IMR-90 (cell line): ENCODE data around the gene ZC2HC1C. TPM values are rescaled to one million over a fixed set of nuclear protein-coding genes. Genes with fewer than 3 reads are reported as not detected.

ENCODE experiments used
- ATAC-seq: fragments of 200-7000 bp; cut with Tn5 transposase; 2 replicates; pipeline ENCODE4 v1.9.1; 2020; ENCODE audit warnings: low read depth, mild to moderate bottlenecking, moderate library complexity
- BruUV-seq: library from RNA; stranded (reverse); fragments of 400-500 nt; replicated peaks from 2 replicates; lab custom pipeline; 2021; lab: Mats Ljungman, UMichigan
- CTCF ChIA-PET: fragments of 300-600 bp; formaldehyde crosslinking; extraction: SDS; loops from one replicate; lab custom pipeline; 2021; ENCODE audit warnings: antibody characterized with exemption; lab: Yijun Ruan, JAX
- POLR2A ChIA-PET: fragments of 300-600 bp; sonication (Branson Sonifier 250); formaldehyde crosslinking; loops from one replicate; lab custom pipeline; 2022; ENCODE audit warnings: antibody characterized with exemption; ENCODE audit not compliant: unreplicated experiment; lab: Charles Lee
- DNase-seq: peaks from one replicate; pipeline ENCODE4 v3.0.0; 2013
- H2AFZ ChIP-seq: replicated peaks from 2 replicates; pipeline ENCODE3; 2013; ENCODE audit warnings: low read length, mild to moderate bottlenecking; ENCODE audit not compliant: poor library complexity
- H2AK5ac ChIP-seq: 2 replicates; pipeline ENCODE4 v1.6.1; 2013; ENCODE audit warnings: low read depth, low read length, inconsistent platforms
- H2AK9ac ChIP-seq: replicated peaks from 2 replicates; pipeline ENCODE3; 2013; ENCODE audit warnings: mild to moderate bottlenecking, low read depth, low read length, moderate library complexity; ENCODE audit not compliant: poor library complexity
- H2BK120ac ChIP-seq: 2 replicates; pipeline ENCODE4 v1.6.1; 2013; ENCODE audit warnings: low read depth, low read length, inconsistent platforms
- H2BK15ac ChIP-seq: 3 replicates; pipeline ENCODE4 v1.6.1; 2013; ENCODE audit warnings: low read depth, low read length, inconsistent platforms
- H2BK20ac ChIP-seq: 2 replicates; pipeline ENCODE4 v1.6.1; 2013; ENCODE audit warnings: low read depth, mild to moderate bottlenecking, inconsistent platforms, low read length, moderate library complexity
- H2BK5ac ChIP-seq: 2 replicates; pipeline ENCODE4 v1.6.1; 2013; ENCODE audit warnings: mild to moderate bottlenecking, low read depth, low read length, inconsistent platforms; ENCODE audit not compliant: poor library complexity, severe bottlenecking
- H3K14ac ChIP-seq: replicated peaks from 2 replicates; pipeline ENCODE4 v1.6.1; 2013; ENCODE audit warnings: low read depth, low read length, inconsistent platforms
- H3K18ac ChIP-seq: 2 replicates; pipeline ENCODE4 v1.6.1; 2013; ENCODE audit warnings: low read depth, low read length, control low read depth
- H3K23ac ChIP-seq: 2 replicates; pipeline ENCODE4 v1.6.1; 2013; ENCODE audit warnings: low read depth, low read length, inconsistent platforms
- H3K27ac ChIP-seq: 2 replicates; pipeline ENCODE4 v1.5.1; 2013; ENCODE audit warnings: mild to moderate bottlenecking, control low read depth, low read length; ENCODE audit not compliant: insufficient read depth
- H3K27me3 ChIP-seq: 2 replicates; pipeline ENCODE4 v1.6.1; 2013; ENCODE audit warnings: low read length; ENCODE audit not compliant: control insufficient read depth, insufficient read depth
- H3K36me3 ChIP-seq: 2 replicates; pipeline ENCODE4 v1.6.1; 2013; ENCODE audit warnings: low read length, mixed read lengths; ENCODE audit not compliant: control insufficient read depth, insufficient read depth
- H3K4ac ChIP-seq: 2 replicates; pipeline ENCODE4 v1.6.1; 2013; ENCODE audit warnings: low read depth, low read length, inconsistent platforms
- H3K4me1 ChIP-seq: 2 replicates; pipeline ENCODE4 v1.6.1; 2013; ENCODE audit warnings: low read length, mixed read lengths; ENCODE audit not compliant: control insufficient read depth, insufficient read depth
- H3K4me2 ChIP-seq: 2 replicates; pipeline ENCODE4 v1.6.1; 2013; ENCODE audit warnings: low read depth, mild to moderate bottlenecking, control low read depth, low read length, moderate library complexity
- H3K4me3 ChIP-seq: 2 replicates; pipeline ENCODE4 v1.5.1; 2013; ENCODE audit warnings: low read depth, mild to moderate bottlenecking, control low read depth, low read length, moderate library complexity; ENCODE audit not compliant: insufficient read depth
- H3K56ac ChIP-seq: 2 replicates; pipeline ENCODE4 v1.6.1; 2013; ENCODE audit warnings: low read length, inconsistent platforms; ENCODE audit not compliant: insufficient read depth; ENCODE audit errors: extremely low read depth
- H3K79me1 ChIP-seq, 2 experiments: 2 replicates each; pipeline ENCODE4 v1.6.1; 2013; ENCODE audit warnings: low read length in 2 of 2, inconsistent platforms in 1 of 2, low read depth in 1 of 2
- H3K9ac ChIP-seq: 2 replicates; pipeline ENCODE4 v1.6.1; 2013; ENCODE audit warnings: low read depth, low read length, control low read depth
- H3K9me1 ChIP-seq: 2 replicates; pipeline ENCODE4 v1.6.1; 2013; ENCODE audit warnings: low read length, inconsistent platforms; ENCODE audit not compliant: insufficient read depth
- H3K9me3 ChIP-seq: 2 replicates; pipeline ENCODE4 v1.6.1; 2013; ENCODE audit warnings: low read length; ENCODE audit not compliant: control insufficient read depth, insufficient read depth
- H4K20me1 ChIP-seq: 2 replicates; pipeline ENCODE4 v1.6.1; 2013; ENCODE audit warnings: low read length, inconsistent platforms; ENCODE audit not compliant: insufficient read depth
- H4K5ac ChIP-seq: 2 replicates; pipeline ENCODE4 v1.6.1; 2013; ENCODE audit warnings: mild to moderate bottlenecking, low read depth, low read length, control low read depth
- H4K8ac ChIP-seq, 2 experiments: 2 replicates each; pipeline ENCODE4 v1.6.1; 2013; ENCODE audit warnings: low read depth in 2 of 2, low read length in 2 of 2, control low read depth in 1 of 2, inconsistent platforms in 1 of 2
- H4K91ac ChIP-seq: 2 replicates; pipeline ENCODE4 v1.6.1; 2013; ENCODE audit warnings: low read depth, low read length, inconsistent platforms; ENCODE audit not compliant: insufficient read depth
- CHD1 ChIP-seq: IDR thresholded peaks from 2 replicates; pipeline ENCODE4 v1.6.1; 2012; ENCODE audit warnings: low read depth, low read length, improper control_type of control experiment
- ELK1 ChIP-seq: fragments of 150-350 bp; IDR thresholded peaks from 2 replicates; pipeline ENCODE4 v1.6.1; 2016; ENCODE audit warnings: low read depth, mild to moderate bottlenecking, low read length, moderate library complexity, borderline replicate concordance
- MAFK ChIP-seq: IDR thresholded peaks from 2 replicates; pipeline ENCODE4 v1.6.1; 2012; ENCODE audit warnings: low read depth, low read length, improper control_type of control experiment
- MAZ ChIP-seq: IDR thresholded peaks from 2 replicates; pipeline ENCODE4 v1.6.1; 2012; ENCODE audit warnings: low read depth, mild to moderate bottlenecking, low read length, improper control_type of control experiment, moderate library complexity, borderline replicate concordance
- RCOR1 ChIP-seq: IDR thresholded peaks from 2 replicates; pipeline ENCODE4 v1.6.1; 2012; ENCODE audit warnings: mild to moderate bottlenecking, low read length, improper control_type of control experiment; ENCODE audit not compliant: insufficient replicate concordance
- SMC3 ChIP-seq: fragments of 150-350 bp; IDR thresholded peaks from 2 replicates; pipeline ENCODE4 v1.6.1; 2016; ENCODE audit warnings: low read depth, mild to moderate bottlenecking, antibody characterized with exemption, low read length, moderate library complexity
- WGBS, 2 experiments: methylation state at CpG; one replicate each; pipeline versions ENCODE4 v1.1.5 to v1.1.7; 2013; ENCODE audit warnings: missing lambda C conversion rate in 2 of 2; ENCODE audit not compliant: insufficient read length in 1 of 2; ENCODE audit errors: extremely low coverage in 2 of 2; 5-methylcytosine and 5-hydroxymethylcytosine counted together
- dilution Hi-C: fragments of 300-500 bp; cut with HindIII; formaldehyde crosslinking; loops from one replicate; pipeline ENCODE4 v1.14.3; 2018; ENCODE audit warnings: low sequenced_read_pairs; ENCODE audit not compliant: unreplicated experiment
- in situ Hi-C: fragments of 300-500 bp; cut with MboI; formaldehyde crosslinking; loops from 3 replicates; pipeline ENCODE4 v1.14.3; 2019; ENCODE audit warnings: low sequenced_read_pairs, inconsistent platforms, mixed read lengths
- intact Hi-C: fragments of 100-400 bp; cut with micrococcal nuclease; formaldehyde crosslinking; loops from 2 replicates; pipeline ENCODE4 v1.10.0; 2022
- polyA plus RNA-seq, 3 experiments: library from polyadenylated mRNA; depleted of rRNA; stranded (reverse); fragments of >200 nt; gene quantifications; 2 replicates each; pipeline ENCODE4 v1.2.3, GENCODE V29; 2012; ENCODE audit warnings: low replicate concordance in 1 of 3
- total RNA-seq: library from RNA; depleted of rRNA; stranded (reverse); fragments of >200 nt; gene quantifications from 2 replicates; pipeline ENCODE4 v1.2.3, GENCODE V29; 2012

Gene ZC2HC1C
- total and polyA plus RNA-seq, 2 of the 4 experiments (the other 2 are of a cell fraction): 0.15 to 0.54 TPM

- ChIA-PET CTCF (no interaction called here), POLR2A (interaction anchor here (0.6 to 1.0 kb wide), 2 partner anchors 10 kb away, joined by 3 read pairs; partner anchors contain the start of gene ZC2HC1C)
- ATAC-seq (no peak), DNase-seq (no peak)
- Histone ChIP-seq H3K36me3 (peaks cover 13% of the 10 kb centered on the region), H3K4me1 (peaks cover 6% of the 10 kb centered on the region), H2AK9ac (no peak overlapping the region), H4K5ac (no peak overlapping the region), H3K23ac (no peak overlapping the region), H2BK15ac (no peak overlapping the region), H3K79me1 (no peaks in the 10 kb centered on the region), H3K9me3 (no peaks in the 10 kb centered on the region), H3K9ac (no peak overlapping the region), H3K4me3 (no peak overlapping the region), H2AFZ (no peak overlapping the region), H3K18ac (no peak overlapping the region), H3K14ac (no peak overlapping the region), H3K27me3 (no peaks in the 10 kb centered on the region), H3K4me2 (no peak overlapping the region), H2BK5ac (no peak overlapping the region), H4K91ac (no peak overlapping the region), H2BK120ac (no peak overlapping the region), H3K9me1 (peaks cover 3% of the 10 kb centered on the region; the same call in 1 of the 2 replicates), H3K56ac (no peak overlapping the region), H2AK5ac (no peak overlapping the region), H3K27ac (no peak overlapping the region), H4K20me1 (no peaks in the 10 kb centered on the region), H4K8ac (no peak overlapping the region), H2BK20ac (no peak overlapping the region), H3K4ac (no peak overlapping the region)
- in situ Hi-C loops: loop anchor here (5.0 kb wide), 1 partner anchor 167 kb away; no protein-coding TSS in a partner anchor
- TF ChIP-seq MAFK: no peak
- TF ChIP-seq MAZ: no peak
- no peak for TF ChIP-seq ELK1
- TF ChIP-seq CHD1: no peak
- TF ChIP-seq SMC3: no peak
- TF ChIP-seq RCOR1: no peak
- WGBS, 2 experiments: 80% methylated on average over 2 of the region's 4 CpGs; no CpG with 5 or more reads in 1 of the 2 experiments
- intact Hi-C loops: no loop called here
- dilution Hi-C loops: no loop called here
- no TSS peak for BruUV-seq
These were observed 10.1 kb downstream of the ZC2HC1C start for GRCh38 chr14:75079521-75079920.
